GM18951 (cell line): Measurements from ENCODE around the gene ABHD6.
"Not testable (repeated sequence)": the region's sequence is repeated elsewhere in the genome, so short reads cannot be mapped to it uniquely, and the experiment has no call there.

Experiments used
- POLR2A ChIP-seq: IDR thresholded peaks from 4 replicates; pipeline ENCODE4 v1.6.1; 2011; ENCODE audit warnings: mild to moderate bottlenecking; ENCODE audit not compliant: insufficient read length, insufficient read depth; ENCODE audit errors: extremely low read depth
- in situ Hi-C: fragments of 300-500 bp; cut with MboI; formaldehyde crosslinking; loops from one replicate; pipeline ENCODE4 v1.12.0; 2022; ENCODE audit warnings: low sequenced_read_pairs, mixed read lengths, inconsistent platforms; ENCODE audit not compliant: unreplicated experiment

ABHD6 gene

DNA sequence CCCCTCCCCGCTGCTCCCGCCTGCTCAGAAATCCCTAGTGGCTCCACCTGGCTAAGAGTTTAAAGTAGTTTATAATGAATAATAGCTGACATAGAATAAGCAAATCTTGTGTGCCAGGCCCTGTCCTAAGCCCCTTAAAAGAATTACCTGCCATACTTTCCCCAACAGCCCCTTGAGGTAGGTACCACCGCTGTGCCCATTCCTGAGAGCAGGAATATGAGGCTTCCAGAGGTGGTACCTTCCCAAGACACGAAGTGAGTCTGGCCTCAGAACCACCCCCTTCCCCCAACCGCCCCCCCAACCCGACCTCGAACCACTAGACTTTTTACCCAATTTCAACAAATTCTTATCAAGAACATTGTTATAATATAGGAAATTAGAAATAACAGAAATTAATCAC is 1.2 kb downstream of the ABHD6 start:
- in situ Hi-C loops, result no loop called here
- TF ChIP-seq POLR2A, result no peak

- no peak for TF ChIP-seq POLR2A
- in situ Hi-C loops, result no loop called here
Observed at GRCh38 chr3:58241306-58242044, 3.9 kb downstream of the ABHD6 start.

- TF ChIP-seq POLR2A, result no peak
- in situ Hi-C loops, result no loop called here
Observed at GRCh38 chr3:58242340-58242739, 4.7 kb downstream of the ABHD6 start.

DNA sequence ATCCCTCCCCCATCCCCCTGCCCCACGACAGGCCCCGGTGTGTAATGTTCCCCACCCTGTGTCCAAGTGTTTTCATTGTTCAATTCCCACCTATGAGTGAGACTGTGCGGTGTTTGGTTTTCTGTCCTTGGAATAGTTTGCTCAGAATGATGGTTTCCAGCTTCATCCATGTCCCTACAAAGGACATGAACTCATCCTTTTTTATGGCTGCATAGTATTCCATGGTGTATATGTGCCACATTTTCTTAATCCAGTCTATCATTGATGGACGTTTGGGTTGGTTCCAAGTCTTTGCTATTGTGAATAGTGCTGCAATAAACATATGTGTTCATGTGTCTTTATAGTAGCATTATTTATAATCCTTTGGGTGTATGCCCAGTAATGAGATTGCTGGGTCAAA is 5.3 kb downstream of the ABHD6 start:
- in situ Hi-C loops, result not testable (repeated sequence)

GRCh38 chr3:58243976-58244585 is 6.5 kb downstream of the ABHD6 start:
- in situ Hi-C loops, result no loop called here
- TF ChIP-seq POLR2A, result no peak

DNA sequence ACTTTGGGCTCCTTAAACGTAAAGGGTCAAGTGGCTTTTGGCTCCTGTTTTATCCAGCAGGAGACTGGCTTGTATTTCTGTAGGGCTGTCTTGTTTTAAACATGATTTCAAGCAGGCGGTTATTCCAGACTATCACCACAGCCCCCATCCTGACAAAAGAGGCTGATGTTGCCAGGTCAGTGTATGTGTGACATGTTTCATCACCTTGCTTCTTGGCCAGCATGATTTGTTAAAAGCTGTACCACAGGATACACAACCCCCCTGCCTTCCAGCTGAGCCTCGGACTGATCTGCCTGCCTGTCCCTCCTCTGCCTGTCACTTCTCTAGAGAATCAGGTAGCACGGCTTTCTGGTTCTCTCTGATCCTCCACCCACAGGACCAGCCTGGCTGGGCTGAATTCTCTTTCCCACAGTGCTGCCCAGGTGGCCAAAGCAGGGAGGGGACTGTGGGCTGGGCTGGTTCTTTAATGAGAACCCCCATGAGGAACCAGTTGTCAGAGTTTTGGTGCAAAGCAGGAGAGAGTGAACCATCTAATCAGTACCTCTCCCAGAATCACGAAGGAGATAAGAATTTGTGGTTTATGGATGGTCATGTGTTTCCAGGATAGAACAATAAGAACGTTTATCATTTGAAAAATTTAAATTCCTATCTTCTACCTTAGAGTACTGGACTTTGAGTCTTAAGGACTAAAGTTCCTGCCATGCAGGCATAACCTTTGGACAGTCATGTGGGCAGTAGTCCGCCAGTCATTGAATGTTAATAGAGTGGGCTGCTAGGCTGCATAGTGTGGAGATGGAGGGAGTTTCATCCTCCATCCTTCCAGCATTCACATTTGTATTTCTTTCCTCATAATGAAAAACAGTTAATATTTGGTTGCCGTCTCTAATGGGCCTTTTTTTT is 8.8 kb downstream of the ABHD6 start:
- no peak for TF ChIP-seq POLR2A
- in situ Hi-C loops, result no loop called here

DNA sequence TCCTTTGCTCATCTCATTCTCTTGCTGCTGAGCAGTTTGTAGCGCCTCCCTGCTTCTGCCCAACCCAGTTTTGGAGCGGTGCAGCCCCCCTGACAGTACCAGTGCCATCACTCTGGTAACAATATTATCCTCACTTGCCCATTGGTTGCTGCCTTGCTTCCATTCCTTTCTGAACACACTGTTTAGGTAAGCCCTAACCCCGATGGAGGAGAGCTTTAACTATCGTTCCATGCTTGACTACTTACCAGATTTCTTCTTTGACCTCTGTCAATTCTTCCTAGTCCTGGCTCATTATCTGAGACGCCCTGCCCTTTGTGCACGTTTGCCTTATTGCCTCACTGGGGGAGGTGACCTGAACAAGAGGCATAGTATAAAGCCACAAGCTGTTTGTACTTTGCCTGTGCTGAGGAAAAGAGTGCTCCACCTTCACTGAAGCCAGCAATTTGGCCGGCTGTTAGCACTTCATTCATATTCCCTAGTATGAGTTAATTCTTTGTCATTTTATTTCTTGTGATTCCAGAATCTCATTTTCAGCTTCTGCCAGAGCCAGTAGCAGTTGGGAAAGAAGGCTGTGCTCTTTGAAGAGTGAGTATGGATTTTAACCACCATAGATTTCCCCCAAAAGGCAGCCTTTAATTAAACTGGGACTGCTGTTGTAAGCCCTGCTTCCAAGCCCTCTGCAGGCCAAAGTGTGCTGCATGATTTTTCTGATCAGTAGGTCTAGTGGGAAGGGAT is 11.9 kb downstream of the ABHD6 start:
- no peak for TF ChIP-seq POLR2A
- in situ Hi-C loops, result no loop called here

DNA sequence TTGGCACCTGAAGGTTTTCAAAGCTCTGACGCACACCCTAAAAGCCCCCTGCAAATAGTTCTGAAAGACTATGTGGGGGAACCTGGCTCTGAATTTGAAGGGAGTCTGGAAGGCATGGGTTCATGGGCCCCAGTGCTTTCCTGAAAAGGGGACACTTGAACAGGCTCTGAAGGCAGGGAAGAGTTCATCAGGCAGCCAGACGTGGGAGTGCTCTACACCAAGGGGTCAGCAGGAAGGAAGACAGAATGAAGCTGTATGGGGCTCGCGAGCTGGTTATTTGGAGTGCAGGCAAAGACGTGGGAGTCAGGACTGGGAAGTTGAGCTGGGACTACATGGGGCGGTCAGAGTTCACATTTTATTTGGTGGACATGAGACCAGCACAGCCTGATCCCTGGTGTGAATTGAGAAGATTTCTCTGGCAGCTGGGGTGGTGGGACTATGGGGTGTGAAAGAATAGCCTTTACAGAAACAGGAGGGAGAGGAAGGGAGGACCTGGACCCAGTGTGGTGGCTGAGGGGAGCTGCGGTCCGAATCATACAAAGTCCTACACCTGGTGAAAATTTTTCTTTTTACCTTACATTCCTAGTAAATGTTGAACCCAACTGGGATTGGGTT is 12.6 kb downstream of the ABHD6 start:
- TF ChIP-seq POLR2A, result no peak
- in situ Hi-C loops, result no loop called here

GRCh38 chr3:58251631-58252035 is 14.0 kb downstream of the ABHD6 start:
- in situ Hi-C loops, result no loop called here
- TF ChIP-seq POLR2A, result no peak

DNA sequence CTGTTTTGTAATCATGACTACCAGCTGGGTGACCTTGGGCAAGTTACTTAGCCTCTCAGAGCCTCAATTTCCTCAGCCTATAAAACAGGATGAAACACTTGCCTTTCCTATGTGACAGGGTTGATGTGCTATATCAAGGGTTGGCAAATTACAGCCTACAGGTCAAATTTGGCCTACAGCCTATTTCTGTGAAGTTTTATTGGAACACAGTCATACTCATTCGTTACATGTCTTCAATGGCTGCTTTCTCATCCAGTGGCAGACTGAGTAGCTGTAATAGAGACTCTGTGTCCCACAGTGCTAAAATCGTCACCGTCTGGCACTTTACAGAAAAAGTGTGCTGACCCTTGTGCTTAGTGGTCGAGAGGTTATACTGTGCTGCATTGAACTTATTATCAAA is 16.6 kb downstream of the ABHD6 start:
- in situ Hi-C loops, result no loop called here
- no peak for TF ChIP-seq POLR2A

GRCh38 chr3:58256061-58256460 is 18.5 kb downstream of the ABHD6 start:
- in situ Hi-C loops, result no loop called here
- no peak for TF ChIP-seq POLR2A

DNA sequence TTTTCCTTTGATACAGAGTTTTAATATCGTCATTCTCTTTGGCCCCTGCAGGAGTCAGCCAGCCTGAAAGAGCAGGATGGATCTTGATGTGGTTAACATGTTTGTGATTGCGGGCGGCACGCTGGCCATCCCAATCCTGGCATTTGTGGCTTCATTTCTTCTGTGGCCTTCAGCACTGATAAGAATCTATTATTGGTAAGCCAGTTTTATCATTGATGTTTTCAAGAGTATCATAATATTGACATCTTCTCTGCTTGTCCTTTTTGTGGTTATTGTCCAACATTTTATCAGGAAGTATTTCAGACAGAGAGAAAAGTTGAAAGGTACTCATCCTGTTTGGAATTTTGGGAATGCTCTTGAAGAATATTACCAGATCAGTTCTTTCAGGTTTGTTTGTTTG is 18.9 kb downstream of the ABHD6 start:
- in situ Hi-C loops, result no loop called here
- no peak for TF ChIP-seq POLR2A
